NOMO-1 treated with dmso at 0.1 percent for 144 hours (cell line): Measurements from ENCODE around the gene MPHOSPH9.
"Not testable (repeated sequence)": the region's sequence is repeated elsewhere in the genome, so short reads cannot be mapped to it uniquely, and the experiment has no call there.

Experiments
- DNase-seq: peaks from one replicate; lab custom pipeline; 2025; ENCODE audit not compliant: unreplicated experiment; lab: John Stamatoyannopoulos, UW

Gene MPHOSPH9

DNA sequence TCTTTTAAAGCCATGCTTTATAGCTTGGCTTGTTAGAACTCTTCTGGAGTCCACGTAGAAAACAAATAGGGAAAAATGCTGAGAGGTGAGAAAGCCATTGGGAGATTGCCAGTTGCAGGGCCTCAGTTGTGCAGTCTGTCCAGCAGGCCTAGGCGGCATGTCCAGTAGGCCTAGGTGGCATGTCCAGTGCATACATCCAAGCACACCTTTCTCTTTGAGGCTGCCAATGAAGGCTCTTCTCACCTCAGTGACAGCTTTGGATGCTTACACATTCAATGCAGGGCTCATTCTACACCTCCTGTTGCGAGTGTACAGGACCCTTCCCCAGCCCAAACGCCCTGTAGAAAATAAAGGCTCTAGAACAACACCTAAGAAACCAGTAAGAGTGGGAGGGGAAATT, 25.7 kb upstream of the MPHOSPH9 start:
- DNase-seq, result no peak

DNA sequence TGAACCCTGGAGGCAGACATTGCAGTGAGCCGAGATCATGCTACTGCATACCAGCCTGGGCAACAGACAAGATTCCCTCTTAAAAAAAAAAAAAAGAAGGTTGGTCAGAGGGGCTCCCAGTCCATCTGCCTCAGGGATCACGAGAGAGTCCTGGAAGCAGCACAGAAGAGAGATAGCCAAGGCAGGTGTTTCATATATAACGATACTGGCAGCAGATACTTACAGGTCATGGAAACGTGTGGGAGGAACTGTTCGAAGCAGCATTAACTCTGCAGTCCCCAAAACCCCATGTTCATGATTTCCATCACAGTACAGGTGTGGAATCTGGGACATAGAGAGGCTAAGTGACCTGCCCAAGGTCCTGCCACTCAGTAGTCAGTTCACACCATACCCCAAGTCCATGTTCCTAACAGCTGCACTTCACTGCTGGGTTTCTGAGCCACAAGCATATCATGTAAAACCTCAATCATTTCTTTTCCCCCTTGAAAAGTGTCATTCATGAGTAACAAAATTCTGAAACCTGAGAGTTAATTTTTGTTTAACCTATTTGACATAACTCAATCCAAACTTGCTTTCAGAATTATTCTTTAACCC, 22.0 kb upstream of the MPHOSPH9 start:
- DNase-seq, result no peak

DNA sequence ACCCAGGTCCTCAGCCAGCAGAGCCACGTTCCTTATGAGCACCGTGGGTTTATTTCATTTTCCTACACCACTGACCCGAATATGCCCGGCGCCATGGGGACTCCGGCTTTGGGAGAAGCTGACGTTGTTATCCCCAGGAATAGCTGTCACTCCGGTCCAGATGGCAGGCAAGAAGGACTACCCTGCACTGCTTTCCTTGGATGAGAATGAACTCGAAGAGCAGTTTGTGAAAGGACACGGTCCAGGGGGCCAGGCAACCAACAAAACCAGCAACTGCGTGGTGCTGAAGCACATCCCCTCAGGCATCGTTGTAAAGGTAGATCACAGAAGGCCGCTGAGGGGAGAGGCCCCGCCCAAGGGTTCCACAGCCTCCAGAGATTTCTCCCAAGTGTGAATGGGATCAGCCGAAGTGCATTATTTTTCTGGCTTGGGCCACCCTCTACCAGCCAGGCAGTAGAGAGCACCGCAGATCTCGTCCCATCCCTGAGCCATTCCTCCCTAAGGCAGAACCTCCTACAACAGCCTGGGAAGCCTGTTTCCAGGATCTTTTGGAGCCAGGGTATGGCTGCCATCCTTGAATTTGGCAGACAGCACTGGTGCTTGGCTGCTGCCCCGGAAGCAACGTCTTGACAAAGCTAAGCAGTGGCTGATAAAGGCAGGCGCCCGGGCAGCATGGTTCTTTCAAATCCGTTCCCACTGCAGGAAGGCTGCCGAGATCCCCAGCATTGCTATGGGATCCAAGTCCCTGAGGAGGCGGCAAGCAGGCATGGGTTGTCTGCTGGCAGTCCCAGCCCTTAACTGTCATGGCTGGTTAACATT, 20.9 kb upstream of the MPHOSPH9 start:
- no peak for DNase-seq

DNA sequence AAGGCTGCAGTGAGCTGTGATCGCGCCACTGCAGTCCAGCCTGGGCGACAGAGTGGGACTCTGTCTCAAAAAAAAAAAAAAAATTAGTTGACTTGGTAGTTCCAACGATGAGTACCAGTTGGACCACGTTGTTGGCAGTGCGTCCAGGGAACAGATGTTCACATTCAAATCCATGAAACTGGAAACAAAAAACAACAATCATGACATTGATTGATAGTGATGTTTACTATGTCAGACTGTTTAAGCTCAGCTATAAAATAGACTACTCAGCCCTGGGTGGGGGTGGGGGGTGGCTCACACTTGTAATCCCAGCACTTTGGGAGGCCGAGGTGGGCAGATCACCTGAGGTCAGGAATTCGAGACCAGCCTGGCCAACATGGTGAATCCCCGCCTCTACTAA, 19.4 kb upstream of the MPHOSPH9 start:
- DNase-seq, result not testable (repeated sequence)

DNA sequence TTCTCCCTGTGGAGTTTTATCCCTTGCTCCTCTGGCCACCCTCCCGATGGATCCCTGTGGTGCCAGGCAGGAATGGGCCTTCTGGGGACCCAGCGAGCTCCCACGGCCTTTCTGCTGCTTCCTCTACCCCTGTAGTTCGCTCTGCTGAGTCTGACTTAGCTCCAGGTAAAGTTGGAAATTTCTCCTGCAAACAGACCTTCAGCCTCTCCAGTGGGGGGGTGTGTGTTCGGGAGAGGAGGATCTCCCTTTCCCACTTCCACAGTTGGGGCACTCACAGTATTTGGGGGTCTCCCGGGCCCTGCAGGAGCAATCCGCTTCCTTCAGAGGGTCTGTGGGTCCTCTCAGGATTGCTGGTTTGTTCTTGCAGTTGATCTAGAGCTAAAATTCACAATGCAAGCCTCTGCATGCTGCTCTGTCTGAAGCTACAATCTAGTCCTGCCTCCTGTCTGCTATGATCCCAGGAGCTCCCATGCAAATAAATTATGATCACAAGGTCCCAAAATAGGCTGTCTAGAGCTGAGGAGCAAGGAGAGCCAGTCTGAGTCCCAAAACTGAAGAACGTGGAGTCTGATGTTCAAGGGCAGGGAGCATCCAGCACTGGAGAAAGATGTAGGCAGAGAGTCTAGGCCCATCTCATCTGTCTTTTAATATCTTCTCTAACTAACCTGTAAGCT, 18.6 kb upstream of the MPHOSPH9 start:
- DNase-seq, result no peak

DNA sequence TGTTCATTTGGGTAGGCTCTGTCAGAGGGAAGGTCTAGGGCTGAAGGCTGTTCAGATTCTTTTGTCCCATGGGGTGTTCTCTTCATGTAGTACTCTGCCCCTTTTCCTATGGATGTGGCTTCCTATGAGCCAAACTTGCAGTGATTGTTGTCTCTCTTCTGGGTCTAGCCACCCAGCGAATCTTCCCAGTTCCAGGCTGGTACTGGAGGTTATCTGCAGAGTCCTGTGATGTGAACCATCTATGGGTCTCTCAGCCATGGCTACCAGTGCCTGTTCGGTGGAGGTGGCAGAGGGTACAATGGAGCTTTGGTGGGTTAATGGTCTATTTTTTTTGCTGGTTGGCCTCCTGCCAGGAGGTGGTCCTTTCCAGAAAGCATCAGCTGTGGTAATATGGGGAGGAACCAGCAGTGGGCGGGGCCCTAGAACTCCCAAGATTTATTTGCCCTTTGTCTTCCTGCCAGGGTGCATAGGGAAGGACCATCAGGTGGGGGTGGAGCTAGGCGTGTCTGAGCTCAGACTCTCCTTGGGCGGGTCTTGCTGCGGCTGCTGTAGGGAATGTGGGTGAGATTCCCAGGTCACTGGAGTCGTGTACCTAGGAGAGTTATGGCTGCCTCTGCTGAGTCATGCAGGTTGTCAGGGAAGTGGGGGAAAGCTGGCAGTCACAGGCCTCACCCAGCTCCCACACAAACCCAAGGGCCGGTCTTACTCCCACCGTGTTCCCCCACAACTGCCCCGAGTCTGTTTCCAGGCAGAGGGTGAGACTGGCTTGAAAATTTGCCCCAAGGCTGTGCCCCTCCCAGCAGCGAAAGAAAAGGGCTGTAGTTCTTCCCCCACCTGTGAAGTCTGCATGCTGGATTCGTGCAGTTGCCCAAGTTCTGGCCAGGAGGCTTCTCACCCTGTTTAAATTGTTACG, 17.8 kb upstream of the MPHOSPH9 start:
- no peak for DNase-seq

DNA sequence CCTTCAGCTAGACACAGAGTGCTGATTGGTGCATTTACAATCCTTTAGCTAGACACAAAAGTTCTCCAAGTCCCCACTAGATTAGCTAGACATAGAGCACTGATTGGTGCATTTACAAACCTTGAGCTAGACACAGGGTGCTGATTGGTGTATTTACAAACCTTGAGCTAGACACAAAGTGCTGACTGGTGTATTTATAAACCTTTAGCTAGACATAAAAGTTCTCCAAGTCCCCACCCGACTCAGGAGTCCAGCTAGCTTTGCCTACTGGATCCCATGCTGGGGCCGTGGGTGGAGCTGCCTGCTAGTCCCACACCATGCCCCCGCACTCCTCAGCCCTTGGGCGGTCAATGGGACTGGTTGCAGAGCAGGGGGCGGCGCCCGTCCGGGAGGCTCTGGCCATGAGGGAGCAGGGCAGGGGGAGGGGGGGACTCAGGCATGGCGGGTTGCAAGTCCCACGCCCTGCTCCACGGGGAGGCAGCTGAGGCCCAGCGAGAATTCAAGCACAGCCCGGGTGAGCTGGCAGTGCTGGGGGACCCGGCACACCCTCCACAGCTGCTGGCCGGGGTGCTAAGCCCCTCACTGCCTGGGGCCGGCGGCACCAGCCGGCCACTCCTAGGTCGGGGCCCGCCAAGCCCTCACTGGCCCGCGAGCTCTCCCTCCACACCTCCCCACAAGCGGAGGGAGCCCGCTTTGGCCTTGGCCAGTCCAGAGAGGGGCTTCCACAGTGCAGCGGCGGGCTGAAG, 16.2 kb upstream of the MPHOSPH9 start:
- not testable (repeated sequence) for DNase-seq

DNA sequence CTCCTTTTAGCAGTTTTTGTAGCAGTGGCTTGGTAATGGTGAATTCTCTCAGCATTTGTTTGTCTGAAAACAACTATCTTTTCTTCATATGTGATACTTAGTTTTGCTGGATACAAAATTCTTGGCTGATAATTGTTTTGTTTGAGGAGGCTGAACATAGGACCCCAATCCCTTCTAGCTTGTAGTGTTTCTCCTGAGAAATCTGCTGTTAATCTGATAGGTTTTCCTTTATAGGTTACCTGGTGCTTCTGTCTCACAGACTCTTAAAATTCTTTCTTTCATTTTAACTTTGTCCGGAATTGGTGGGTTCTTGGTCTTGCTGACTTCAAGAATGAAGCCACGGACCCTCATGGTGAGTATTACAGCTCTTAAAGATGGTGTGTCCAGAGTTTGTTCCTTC, 15.2 kb upstream of the MPHOSPH9 start:
- DNase-seq, result not testable (repeated sequence)

DNA sequence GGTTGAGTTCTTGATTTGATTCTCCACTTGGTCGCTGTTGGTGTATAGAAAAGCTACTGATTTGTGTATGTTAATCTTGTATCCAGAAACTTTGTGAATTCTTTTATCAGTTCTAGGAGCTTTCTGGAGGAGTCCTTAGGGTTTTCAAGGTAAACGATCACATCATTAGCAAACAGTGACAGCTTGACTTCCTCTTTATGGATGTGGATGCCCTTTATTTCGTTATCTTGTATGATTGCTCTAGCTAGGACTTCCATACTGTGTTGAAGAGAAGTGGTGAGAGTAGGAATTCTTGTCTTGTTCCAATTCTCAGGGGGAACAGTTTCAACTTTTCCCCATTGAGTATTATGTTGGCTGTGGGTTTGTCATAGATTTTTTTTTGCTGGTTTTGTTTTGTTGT, 12.7 kb upstream of the MPHOSPH9 start:
- DNase-seq, result no peak

DNA sequence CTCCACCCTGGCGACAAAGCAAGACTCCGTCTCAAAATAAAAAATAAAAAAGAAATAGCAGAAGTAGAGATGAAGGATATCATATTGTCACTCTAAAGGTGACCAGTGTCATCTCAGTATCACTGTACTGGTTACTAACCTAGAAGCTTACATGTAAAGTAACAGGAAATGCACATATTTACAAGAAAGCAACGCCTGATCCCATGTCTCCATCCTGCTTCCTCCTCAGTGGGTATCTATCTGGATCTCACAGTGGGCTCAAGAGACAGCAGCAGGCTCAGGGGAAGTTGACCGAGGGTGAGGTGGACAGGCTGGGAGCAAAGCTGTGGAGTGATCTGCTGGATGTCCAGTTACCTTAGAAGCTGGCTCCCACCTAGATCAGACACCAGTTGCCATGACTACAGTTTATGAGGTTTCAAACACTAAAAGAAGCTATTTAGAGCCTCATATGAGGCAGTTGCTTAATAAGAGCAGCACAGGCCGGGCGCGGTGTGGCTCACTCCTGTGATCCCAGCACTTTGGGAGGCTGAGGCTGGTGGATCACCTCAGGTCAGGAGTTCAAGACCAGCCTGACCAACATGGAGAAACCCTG, 10.8 kb upstream of the MPHOSPH9 start:
- DNase-seq, result no peak

DNA sequence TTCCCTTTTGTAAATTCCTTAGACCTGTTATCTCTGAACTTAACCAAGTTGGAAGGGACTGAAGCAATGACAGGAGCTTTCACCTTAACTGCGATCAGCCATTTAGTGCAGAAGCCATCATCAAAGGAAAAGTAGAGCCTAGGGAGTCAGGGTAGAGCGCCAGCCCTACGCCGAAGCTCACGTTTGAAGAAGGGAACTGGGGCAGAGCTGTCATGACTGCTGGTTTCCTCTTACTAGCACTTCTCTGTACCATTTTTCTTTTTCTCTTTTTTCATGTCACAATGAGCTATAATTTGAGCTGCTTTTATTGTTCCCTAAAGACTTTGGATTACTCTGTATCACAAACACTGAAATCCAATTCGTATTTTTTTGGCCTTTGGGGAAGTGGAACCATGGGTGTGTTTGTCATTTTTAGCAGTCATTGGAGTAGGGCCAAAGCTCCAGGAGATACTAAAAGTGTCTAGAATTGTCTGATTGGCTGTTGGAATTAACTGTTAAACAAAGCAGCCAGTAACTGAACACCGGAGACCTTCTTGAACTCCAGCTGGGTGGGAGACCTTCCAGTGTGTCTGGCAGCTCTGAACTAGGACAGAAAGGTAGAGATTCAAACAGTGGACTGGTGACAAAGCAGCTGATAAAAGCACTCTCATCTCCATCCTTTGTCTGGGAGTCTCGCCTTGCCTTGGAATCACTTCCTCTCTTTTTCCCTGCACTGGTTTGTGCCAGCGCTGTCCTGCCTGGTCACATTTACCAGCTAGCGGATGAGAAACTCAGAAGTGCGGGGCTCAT, 9.4 kb upstream of the MPHOSPH9 start:
- peak; percentile 15 for DNase-seq

DNA sequence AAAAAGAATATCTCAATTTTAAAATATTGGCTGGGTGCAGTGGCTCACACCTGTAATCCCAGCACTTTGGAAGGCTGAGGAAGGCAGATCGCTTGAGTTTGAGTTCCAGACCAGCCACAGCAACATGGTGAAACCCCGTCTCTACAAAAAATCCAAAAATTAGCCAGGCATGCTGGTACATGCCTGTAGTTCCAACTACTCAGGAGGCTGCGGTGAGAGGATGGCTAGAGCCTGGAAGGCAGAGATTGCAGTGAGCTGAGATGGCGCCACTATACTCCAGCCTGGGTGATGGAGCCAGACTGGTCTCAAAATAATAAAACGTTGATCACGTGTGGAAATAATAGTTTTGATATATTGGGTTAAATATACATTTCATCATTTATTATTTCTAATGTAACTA, 6.0 kb upstream of the MPHOSPH9 start:
- DNase-seq, result no peak

DNA sequence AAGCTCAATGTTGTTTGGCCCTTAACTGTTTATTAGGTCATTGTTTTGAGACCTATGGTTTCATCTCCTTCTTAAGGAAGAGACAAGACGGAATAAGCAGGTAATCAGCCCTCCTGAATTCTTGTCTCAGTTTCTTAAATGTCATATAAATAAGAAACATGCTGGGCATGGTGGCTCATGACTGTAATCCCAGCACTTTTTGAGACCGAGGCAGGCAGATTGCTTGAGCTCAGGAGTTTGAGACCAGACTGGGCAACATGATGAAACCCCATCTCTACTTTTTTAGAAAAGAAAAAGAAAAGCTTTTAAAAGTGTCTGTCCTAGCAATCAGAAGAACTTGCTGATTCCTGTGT, 5.4 kb upstream of the MPHOSPH9 start:
- DNase-seq, result no peak

DNA sequence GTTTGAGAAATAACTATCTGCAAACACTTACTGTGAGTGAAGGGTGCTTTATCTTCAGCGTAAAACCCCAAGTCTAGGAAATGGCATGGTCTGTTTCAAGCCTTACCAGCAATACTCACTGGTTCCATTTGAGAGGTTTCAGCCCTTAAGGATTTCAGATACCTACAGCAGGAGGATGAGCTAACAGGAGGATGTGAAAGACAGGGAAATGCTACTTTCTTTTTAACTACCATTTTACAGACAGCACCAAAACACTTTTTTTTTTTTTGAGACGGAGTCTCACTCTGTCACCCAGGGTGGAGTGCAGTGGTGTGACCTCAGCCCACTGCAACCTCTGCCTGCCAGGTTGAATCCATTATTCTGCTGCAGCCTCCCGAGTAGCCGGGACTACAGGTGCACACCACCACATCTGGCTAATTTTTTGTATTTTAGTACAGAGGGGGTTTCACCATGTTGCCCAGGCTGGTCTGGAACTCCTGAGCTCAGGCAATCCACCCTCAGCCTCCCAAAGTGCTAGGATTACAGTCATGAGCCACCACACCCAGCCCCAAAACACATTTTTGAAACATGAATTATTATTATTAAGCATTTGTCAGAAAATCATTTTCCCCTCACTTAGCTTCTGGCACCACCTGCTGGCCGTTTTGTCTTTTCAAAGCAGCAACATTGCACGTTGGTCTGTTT, 4.8 kb upstream of the MPHOSPH9 start:
- DNase-seq, result no peak

DNA sequence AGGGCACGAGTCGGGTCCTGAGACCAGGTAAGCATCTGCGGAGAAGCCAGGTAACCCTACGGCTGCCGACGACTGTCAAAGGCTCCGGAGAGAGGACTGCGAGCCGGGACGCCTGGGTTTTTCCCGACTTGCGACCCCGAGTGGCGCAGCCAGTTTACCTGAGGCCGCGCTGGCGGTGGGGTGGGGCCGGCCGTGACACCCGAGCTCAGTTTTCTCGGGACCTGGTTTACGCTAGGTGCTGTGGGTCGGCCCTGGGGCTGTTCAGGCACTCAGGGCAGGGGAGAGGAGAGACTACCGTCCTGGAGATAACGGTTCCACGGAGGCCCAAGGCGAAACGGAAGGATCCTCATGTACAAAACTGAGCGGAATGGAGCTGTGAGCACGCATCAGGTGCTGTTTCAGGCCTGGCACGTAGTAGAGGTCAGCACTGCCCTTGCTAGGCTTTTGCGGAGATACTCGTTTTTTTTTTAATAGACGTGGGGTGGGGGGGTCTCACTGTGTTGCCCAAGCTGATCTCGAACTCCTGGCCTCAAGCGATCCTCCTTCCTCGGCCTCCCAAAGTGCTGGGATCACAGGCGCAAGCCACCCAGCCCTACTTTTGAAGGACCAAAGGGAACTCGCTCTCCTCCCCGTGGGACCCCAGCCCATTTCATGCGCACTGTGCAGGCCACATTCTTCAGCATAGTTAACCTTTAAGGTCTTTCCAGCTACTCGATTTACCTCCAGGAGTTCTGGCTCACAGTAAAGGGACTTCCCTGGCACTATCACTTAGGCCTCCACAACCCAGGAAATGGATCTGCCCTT, 766 bp upstream of the MPHOSPH9 start:
- no peak for DNase-seq

DNA sequence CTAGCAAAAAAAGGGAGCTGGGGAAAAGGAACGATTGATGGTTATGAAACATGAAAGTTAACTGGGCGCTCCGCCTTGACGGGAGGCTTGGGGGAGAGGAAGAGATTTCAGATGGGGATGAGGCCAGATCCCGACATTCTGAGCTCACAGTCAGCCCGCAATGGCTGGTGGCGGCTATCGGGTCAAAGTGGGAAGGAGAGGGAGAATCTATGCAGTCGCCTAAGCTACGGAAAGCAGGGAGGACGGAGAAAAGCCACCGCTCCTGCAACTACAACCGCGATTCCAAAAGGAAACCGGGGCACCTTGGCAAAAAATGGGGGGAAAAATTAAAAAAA, 502 bp downstream of the MPHOSPH9 start:
- DNase-seq, result no peak

DNA sequence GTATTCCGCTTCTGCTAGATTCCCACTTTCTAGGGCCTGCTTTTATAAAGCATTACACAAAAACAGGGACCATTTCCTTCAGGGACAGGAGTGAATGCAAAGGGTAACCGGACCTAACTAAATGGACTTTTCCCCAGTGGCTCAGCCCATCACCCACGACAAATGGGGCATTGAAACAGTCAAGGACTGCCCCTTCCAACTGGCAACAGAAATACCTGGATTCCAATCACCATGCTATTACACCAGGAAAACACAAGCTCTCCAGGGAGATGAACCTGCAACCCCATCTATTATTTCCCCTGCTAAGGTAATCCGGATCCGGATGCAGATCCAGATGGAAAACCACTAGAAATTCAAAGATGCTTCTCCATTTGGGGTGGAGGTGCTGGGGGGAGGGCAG, 1.0 kb downstream of the MPHOSPH9 start:
- DNase-seq, result no peak

DNA sequence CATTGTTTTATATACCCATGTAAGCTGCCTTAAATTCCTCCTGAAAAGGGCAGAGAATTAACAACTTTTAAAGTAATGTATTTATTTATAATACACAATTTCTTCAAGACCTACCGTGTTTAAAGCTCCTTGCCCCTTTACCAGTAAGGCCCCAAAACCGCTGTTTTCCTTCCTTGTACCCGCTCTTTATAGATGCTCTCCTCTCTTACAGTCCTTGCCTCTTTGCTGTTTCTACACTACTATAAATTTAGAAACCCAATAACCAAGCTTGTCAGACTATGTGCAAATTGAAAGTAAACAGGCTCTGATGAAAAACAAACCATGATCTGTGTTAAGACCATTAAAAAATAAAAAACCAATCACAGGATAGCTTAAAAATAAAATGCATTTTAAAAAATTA, 3.9 kb downstream of the MPHOSPH9 start:
- DNase-seq, result no peak
